HG03354 (cell line): ENCODE measurements around the gene PARVB.

ENCODE experiments used
- ATAC-seq: cut with Tn5 transposase; IDR thresholded peaks from one replicate; pipeline ENCODE4 v1.9.1; 2021; ENCODE audit warnings: mild to moderate bottlenecking; ENCODE audit not compliant: unreplicated experiment, poor library complexity, severe bottlenecking

PARVB gene

GRCh38 chr22:44166498-44167276 is 142.6 kb downstream of the PARVB start:
- ATAC-seq, result no peak

- no peak for ATAC-seq
These were observed 143.4 kb downstream of the PARVB start for GRCh38 chr22:44167501-44167900.

GRCh38 chr22:44168206-44168605 is 144.1 kb downstream of the PARVB start:
- ATAC-seq, result no peak

GRCh38 chr22:44170470-44170869 is 146.4 kb downstream of the PARVB start:
- ATAC-seq, result no peak

GRCh38 chr22:44171561-44171960 is 147.5 kb downstream of the PARVB start:
- no peak for ATAC-seq

GRCh38 chr22:44172370-44173108 is 148.4 kb downstream of the PARVB start:
- ATAC-seq, result no peak

- ATAC-seq, result no peak
These were observed 149.1 kb downstream of the PARVB start for GRCh38 chr22:44173154-44173553.

GRCh38 chr22:44175676-44176075 is 151.6 kb downstream of the PARVB start:
- no peak for ATAC-seq

- ATAC-seq, result no peak
These were observed 155.3 kb downstream of the PARVB start for GRCh38 chr22:44179196-44179988.

GRCh38 chr22:44179989-44180705 is 156.0 kb downstream of the PARVB start:
- ATAC-seq, result no peak

- ATAC-seq, result peak; percentile 52
These were observed 156.6 kb downstream of the PARVB start, which contains the start of gene PARVG for GRCh38 chr22:44180706-44181032. TSS of gene PARVG (plus strand) at chr22:44180925. CDS start at chr22:44183330, 2,405 bp downstream.

- ATAC-seq, result peak; percentile 41
These were observed 157.2 kb downstream of the PARVB start for GRCh38 chr22:44181033-44181911.

GRCh38 chr22:44181912-44182587 is 157.9 kb downstream of the PARVB start:
- ATAC-seq, result peak; percentile 28

GRCh38 chr22:44182588-44183286 is 158.6 kb downstream of the PARVB start:
- peak; percentile 43 for ATAC-seq

- ATAC-seq, result no peak
These were observed 159.1 kb downstream of the PARVB start for GRCh38 chr22:44183287-44183588.

GRCh38 chr22:44184006-44184405 is 159.9 kb downstream of the PARVB start:
- ATAC-seq, result no peak

- no peak for ATAC-seq
These were observed 161.4 kb downstream of the PARVB start for GRCh38 chr22:44185237-44186120.
